Measurements from ENCODE around the gene XYLT1. TPM values are rescaled to one million over a fixed set of nuclear protein-coding genes. Genes with fewer than 3 reads are reported as not detected.
A peak's percentile ranks its signal among the peaks of the same experiment; 100 is the strongest.

The XYLT1 gene
- total and polyA plus RNA-seq, 2 of the 8 experiments (the other 6 are each of a cell fraction or from before 2014, with no cell fraction given), result 6.6 to 25.4 TPM

DNA sequence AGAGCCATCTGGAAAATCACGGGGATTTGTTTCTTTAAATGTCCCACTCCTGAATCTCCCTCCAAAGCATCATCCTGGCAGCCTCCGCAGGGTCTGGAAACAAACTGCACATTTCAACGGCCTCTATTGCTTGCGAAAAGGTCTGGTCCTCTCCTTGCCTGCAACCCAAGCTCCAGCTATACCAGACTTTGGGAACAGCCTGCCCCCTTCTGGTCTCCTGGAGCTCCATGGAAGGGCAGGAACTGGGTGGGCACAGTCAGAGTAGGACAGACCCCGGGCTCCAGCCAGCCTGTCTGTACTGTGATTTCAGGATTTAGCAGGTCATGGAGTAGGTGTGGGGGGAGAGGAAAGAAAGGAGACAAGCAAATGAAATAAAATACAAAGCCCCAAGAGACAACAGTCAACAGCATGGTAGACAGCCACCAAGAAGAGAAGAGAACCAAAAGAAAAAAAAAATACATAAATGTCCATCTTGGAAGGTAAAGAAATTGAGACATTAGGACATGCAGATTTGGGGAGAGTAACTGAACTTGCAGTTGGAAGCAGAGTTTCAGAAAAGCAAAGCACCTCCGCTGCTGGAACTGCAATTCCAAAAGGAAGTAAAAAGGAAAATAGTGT lies 2.7 kb downstream of the XYLT1 start:
- WGBS, 2 experiments (ENCODE audit: extremely low coverage in 1 of 2, insufficient coverage in 1 of 2, insufficient read length in 1 of 2, insufficient replicate concordance in 2 of 2, low coverage in 1 of 2, low lambda C conversion rate in 2 of 2, missing lambda C conversion rate in 1 of 2), result 35% methylated on average over 6 of the region's 6 CpGs; no CpG with 5 or more reads in 1 of the 2 experiments
- Histone ChIP-seq H3K9ac (replicated peaks in 1 of 4; ENCODE audit: extremely low read depth in 1 of 4, low read depth in 3 of 4, low read length in 3 of 4) (no peak overlapping the region), H3K9me3 (ENCODE audit: insufficient read depth in 2 of 2, low read depth in 1 of 2, low read length in 1 of 2) (no peaks in the 10 kb centered on the region), H3K79me1 (ENCODE audit: low read depth, low read length) (no peaks in the 10 kb centered on the region; the same call in 1 of the 2 replicates), H2BK120ac (replicated peaks; ENCODE audit: low read depth, low read length) (no peak overlapping the region), H3K18ac (ENCODE audit: extremely low read depth, low read length) (no peak overlapping the region), H3K36me3 (ENCODE audit: control insufficient read depth in 2 of 4, insufficient read depth in 4 of 4, low read length in 3 of 4) (no peaks in the 10 kb centered on the region), H2AK5ac (ENCODE audit: low read depth, low read length) (no peak overlapping the region), H2BK15ac (ENCODE audit: low read length) (no peak overlapping the region), H3K4me3 (ENCODE audit: extremely low read depth in 1 of 4, insufficient read depth in 2 of 4, low read depth in 3 of 4, low read length in 4 of 4) (peak overlapping the region in 1 of 4 experiments; percentile 36; a peak in 1 of 8 replicates), H4K20me1 (replicated peaks in 1 of 2; ENCODE audit: control insufficient read depth in 1 of 2, insufficient read depth in 2 of 2, low read length in 2 of 2) (peaks cover 10 to 12% of the 10 kb centered on the region in 2 experiments), H3K79me2 (ENCODE audit: control insufficient read depth in 1 of 2, insufficient read depth in 2 of 2, low read length in 2 of 2) (peaks cover 0 to 56% of the 10 kb centered on the region in 2 experiments; a peak in 2 of 4 replicates), H4K91ac (replicated peaks; ENCODE audit: insufficient read length, low read length) (no peak overlapping the region), H3K23ac (ENCODE audit: insufficient read length) (no peak overlapping the region), H2BK5ac (ENCODE audit: low read depth, low read length) (0 out of 2 replicates have a peak overlapping the region, but pooled peaks have one; percentile 3), H2BK12ac (ENCODE audit: low read depth, low read length) (peak overlapping the region; percentile 35; the same call in 1 of the 2 replicates), H2BK20ac (ENCODE audit: low read length) (no peak overlapping the region), H3K27me3 (replicated peaks in 1 of 4; ENCODE audit: control insufficient read depth in 3 of 4, extremely low read depth in 1 of 4, insufficient read depth in 3 of 4, low read length in 3 of 4) (peaks cover 0 to 28% (median 15%) of the 10 kb centered on the region in 4 experiments; a peak in 5 of 7 replicates), H3K23me2 (ENCODE audit: low read depth, low read length) (peaks cover 14% of the 10 kb centered on the region), H4K8ac (ENCODE audit: extremely low read depth, insufficient read depth, low read length) (no peak overlapping the region), H3K4me2 (ENCODE audit: insufficient read depth in 1 of 2, low read depth in 2 of 2, low read length in 2 of 2) (peak overlapping the region; percentile 44 to 92; a peak in 3 of 4 replicates), H4K5ac (ENCODE audit: insufficient read length, low read depth, low read length) (no peak overlapping the region), H3K4me1 (replicated peaks in 1 of 4; ENCODE audit: control insufficient read depth in 3 of 4, insufficient read depth in 4 of 4, low read length in 3 of 4) (peaks cover 13 to 35% (median 21%) of the 10 kb centered on the region in 4 experiments; a peak in 6 of 7 replicates), H2AFZ (ENCODE audit: low read length) (no peak overlapping the region), H3K14ac (ENCODE audit: insufficient read length) (no peak overlapping the region), H3K27ac (ENCODE audit: low read depth, low read length) (no peak overlapping the region), H3K56ac (replicated peaks; ENCODE audit: insufficient read length, low read depth, low read length) (no peak overlapping the region), H3K4ac (replicated peaks; ENCODE audit: insufficient read length, low read depth, low read length) (no peak overlapping the region)
- DNase-seq (ENCODE audit: low read depth in 1 of 2, low spot score in 2 of 2) (peak in 1 of 2 experiments; percentile 72), FAIRE-seq (peak; percentile 55)
- ChIA-PET POLR2A (ENCODE audit: partially characterized antibody) (interaction anchor here (1.0 to 1.2 kb wide), 2 partner anchors 10 to 33 kb away, joined by 3 read pairs; no protein-coding TSS in a partner anchor), CTCF (ENCODE audit: partially characterized antibody) (interaction anchor here (0.6 to 5.2 kb wide), 47 partner anchors 9 to 608 kb away, joined by 3 to 30 read pairs (median 4); no protein-coding TSS in a partner anchor)
- TF ChIP-seq SIN3A (conservative IDR thresholded peaks at IDR 0.05 in 1 of 2, IDR thresholded peaks at IDR 0.05 in 1 of 2; ENCODE audit: low read depth in 1 of 2, low read length in 2 of 2) (no peak), CHD2 (IDR thresholded peaks at IDR 0.05; ENCODE audit: low read length) (no peak), RAD21 (IDR thresholded peaks at IDR 0.05 in 1 of 2, conservative IDR thresholded peaks at IDR 0.05 in 1 of 2; ENCODE audit: low read depth in 2 of 2, low read length in 2 of 2) (peak; percentile 90 to 97), GABPA (IDR thresholded peaks at IDR 0.05; ENCODE audit: borderline replicate concordance, insufficient read depth, low read length) (no peak), TEAD4 (IDR thresholded peaks at IDR 0.05; ENCODE audit: low read depth, low read length) (no peak)
- TF ChIP-seq, protein P1, sequence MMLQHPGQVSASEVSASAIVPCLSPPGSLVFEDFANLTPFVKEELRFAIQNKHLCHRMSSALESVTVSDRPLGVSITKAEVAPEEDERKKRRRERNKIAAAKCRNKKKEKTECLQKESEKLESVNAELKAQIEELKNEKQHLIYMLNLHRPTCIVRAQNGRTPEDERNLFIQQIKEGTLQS (IDR thresholded peaks at IDR 0.05; ENCODE audit: insufficient read depth, low read depth, low read length), result no peak
- TF ChIP-seq, protein P2, sequence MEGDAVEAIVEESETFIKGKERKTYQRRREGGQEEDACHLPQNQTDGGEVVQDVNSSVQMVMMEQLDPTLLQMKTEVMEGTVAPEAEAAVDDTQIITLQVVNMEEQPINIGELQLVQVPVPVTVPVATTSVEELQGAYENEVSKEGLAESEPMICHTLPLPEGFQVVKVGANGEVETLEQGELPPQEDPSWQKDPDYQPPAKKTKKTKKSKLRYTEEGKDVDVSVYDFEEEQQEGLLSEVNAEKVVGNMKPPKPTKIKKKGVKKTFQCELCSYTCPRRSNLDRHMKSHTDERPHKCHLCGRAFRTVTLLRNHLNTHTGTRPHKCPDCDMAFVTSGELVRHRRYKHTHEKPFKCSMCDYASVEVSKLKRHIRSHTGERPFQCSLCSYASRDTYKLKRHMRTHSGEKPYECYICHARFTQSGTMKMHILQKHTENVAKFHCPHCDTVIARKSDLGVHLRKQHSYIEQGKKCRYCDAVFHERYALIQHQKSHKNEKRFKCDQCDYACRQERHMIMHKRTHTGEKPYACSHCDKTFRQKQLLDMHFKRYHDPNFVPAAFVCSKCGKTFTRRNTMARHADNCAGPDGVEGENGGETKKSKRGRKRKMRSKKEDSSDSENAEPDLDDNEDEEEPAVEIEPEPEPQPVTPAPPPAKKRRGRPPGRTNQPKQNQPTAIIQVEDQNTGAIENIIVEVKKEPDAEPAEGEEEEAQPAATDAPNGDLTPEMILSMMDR (IDR thresholded peaks at IDR 0.05; ENCODE audit: control extremely low read depth in 1 of 3, insufficient read depth in 1 of 3, low read depth in 1 of 3, low read length in 3 of 3), result peak; percentile 80 to 90 (median 83)

Data from H1 (cell line).